IPS-20b (cell line): ENCODE results near the gene GDI2.
"Not testable (repeated sequence)": the region's sequence is repeated elsewhere in the genome, so short reads cannot be mapped to it uniquely, and the experiment has no call there.

Experiments used
- H3K27ac ChIP-seq: one replicate; pipeline ENCODE4 v1.5.1; 2013; ENCODE audit warnings: low read length
- H3K27me3 ChIP-seq: 2 replicates; pipeline ENCODE4 v1.6.1; 2013; ENCODE audit warnings: mild to moderate bottlenecking, low read length, inconsistent platforms; ENCODE audit not compliant: insufficient read depth
- H3K36me3 ChIP-seq: 2 replicates; pipeline ENCODE4 v1.6.1; 2013; ENCODE audit warnings: low read depth, mild to moderate bottlenecking, inconsistent platforms, low read length, moderate library complexity; ENCODE audit not compliant: insufficient read depth
- H3K4me1 ChIP-seq: 2 replicates; pipeline ENCODE4 v1.6.1; 2013; ENCODE audit warnings: mild to moderate bottlenecking, control low read depth, inconsistent platforms, low read length, moderate library complexity; ENCODE audit not compliant: insufficient read depth
- H3K4me3 ChIP-seq: 2 replicates; pipeline ENCODE4 v1.5.1; 2013; ENCODE audit warnings: mild to moderate bottlenecking, low read length, inconsistent platforms
- H3K9ac ChIP-seq: 2 replicates; pipeline ENCODE4 v1.6.1; 2013; ENCODE audit warnings: low read depth, mild to moderate bottlenecking, inconsistent platforms, low read length, moderate library complexity
- H3K9me3 ChIP-seq: 2 replicates; pipeline ENCODE4 v1.6.1; 2013; ENCODE audit warnings: mild to moderate bottlenecking, low read depth, low read length, inconsistent platforms; ENCODE audit not compliant: insufficient read depth

GDI2 gene

DNA sequence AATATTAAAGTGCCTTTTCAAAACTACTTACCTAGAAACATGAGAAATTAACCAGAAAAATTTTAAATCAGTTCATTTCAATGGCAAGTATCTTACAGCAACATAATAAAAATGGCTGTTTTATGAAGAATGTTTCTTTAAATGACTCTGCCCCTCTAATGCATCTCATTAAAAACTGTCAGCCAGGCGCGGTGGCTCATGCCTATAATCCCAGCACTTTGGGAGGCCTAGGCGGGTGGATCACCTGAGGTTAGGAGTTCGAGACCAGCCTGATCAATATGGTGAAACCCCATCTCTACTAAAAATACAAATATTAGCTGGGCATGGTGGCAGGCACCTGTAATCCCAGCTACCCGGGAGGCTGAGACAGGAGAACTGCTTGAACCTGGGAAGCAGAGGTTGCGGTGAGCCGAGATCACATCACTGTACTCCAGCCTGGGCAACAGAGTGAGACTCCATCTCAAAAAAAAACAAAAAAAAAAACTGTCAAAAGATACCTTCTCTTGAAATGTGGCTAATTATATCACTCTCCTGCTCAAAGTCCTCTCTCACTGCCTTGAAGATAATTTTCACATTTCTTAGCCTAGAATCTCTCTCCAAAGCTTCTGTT, 4.3 kb downstream of the GDI2 start:
- H3K36me3 ChIP-seq: peaks cover 35% of the 10 kb centered on the region
- not testable (repeated sequence) for H3K27me3 ChIP-seq, H3K4me1 ChIP-seq, H3K9ac ChIP-seq, H3K27ac ChIP-seq, H3K4me3 ChIP-seq, H3K9me3 ChIP-seq

DNA sequence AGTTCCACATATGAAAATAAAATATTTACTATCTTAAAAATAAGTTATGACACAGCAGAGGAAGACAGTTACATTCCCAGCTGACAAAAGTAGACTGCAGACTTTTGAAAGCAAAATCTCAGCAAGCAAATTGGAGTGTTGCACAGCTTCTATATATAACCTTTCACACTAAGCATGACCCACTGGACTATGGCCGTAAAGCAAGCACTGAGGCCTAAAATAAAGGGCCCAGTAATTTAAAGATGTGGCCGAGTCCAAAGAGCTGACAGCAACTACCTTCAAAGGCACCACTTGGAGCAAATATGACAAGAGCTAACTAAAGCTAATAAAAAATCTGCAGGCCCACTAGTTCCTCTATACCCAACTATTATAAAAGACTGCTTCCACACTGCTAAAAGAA, 6.5 kb downstream of the GDI2 start:
- H3K9ac ChIP-seq: no peak overlapping the region
- H3K9me3 ChIP-seq: no peaks in the 10 kb centered on the region
- no peaks in the 10 kb centered on the region for H3K27me3 ChIP-seq
- H3K4me3 ChIP-seq: no peak overlapping the region
- H3K36me3 ChIP-seq: peaks cover 40% of the 10 kb centered on the region
- H3K4me1 ChIP-seq: no peaks in the 10 kb centered on the region; the same call in 1 of the 2 replicates
- no peak overlapping the region for H3K27ac ChIP-seq

DNA sequence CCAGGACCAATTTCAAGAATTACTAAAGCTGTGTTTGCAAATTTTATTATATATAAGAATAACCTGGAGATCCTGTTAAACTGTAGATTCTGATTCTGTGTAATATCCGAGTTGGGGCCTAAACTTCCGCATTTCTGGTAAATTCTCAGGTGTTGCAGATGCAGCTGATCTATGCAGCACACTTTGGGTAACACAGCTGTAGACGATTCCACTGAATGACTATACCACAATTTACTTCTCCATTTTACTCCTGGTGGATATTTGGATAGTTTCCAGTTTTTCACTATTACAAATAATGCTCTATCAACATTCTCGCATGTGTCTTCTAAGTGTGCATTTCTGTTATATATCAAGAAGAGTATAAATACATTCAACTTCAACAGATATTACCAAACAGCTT, 7.5 kb downstream of the GDI2 start:
- Histone ChIP-seq H3K9ac (no peak overlapping the region), H3K9me3 (no peaks in the 10 kb centered on the region), H3K27me3 (no peaks in the 10 kb centered on the region), H3K36me3 (peaks cover 40% of the 10 kb centered on the region), H3K27ac (no peak overlapping the region), H3K4me3 (no peak overlapping the region), H3K4me1 (no peaks in the 10 kb centered on the region; the same call in 1 of the 2 replicates)

DNA sequence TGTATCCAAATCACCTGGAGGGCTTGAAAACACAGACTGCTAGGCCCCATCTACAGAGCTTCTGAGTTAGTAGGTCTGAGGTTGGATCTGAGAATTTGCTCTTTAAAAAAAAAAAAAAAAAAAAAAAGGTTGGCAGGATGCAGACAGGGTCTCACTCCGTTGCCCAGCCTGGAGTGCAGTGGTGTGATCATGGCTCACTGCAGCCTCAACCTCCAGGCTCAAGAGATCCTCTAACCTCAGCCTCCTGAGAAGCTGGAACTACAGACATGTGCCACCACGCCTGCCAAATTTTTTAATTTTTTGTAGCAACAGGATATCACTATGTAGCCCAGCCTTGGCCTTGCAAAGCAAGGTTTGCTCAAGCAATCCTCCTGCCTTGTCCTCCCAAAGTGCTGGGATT, 8.0 kb downstream of the GDI2 start:
- Histone ChIP-seq H3K9me3 (no peaks in the 10 kb centered on the region), H3K9ac (no peak overlapping the region), H3K4me1 (no peaks in the 10 kb centered on the region), H3K4me3 (no peak overlapping the region), H3K36me3 (peaks cover 45% of the 10 kb centered on the region), H3K27me3 (no peaks in the 10 kb centered on the region), H3K27ac (no peak overlapping the region)

DNA sequence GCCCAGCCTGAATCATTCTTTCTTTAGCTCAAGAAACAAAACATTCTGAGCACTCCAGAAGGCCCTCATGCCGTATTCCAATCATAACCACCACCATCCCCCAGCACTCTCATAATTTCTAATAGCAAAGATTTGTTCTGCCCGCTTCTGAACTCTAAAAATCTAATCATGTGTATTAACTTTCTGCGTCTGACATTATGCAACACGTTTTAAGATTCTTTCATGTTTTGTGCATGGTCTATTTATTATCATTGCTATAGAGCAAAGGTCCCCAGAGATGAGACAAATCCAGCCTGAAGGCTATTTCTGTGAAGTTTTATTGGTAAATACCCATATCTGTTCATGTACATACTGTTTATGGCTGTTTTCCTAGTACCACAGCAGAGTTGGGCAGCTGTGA, 8.8 kb downstream of the GDI2 start:
- no peaks in the 10 kb centered on the region for H3K27me3 ChIP-seq
- no peak overlapping the region for H3K9ac ChIP-seq
- H3K9me3 ChIP-seq: no peaks in the 10 kb centered on the region
- peaks cover 48% of the 10 kb centered on the region for H3K36me3 ChIP-seq
- H3K4me1 ChIP-seq: no peaks in the 10 kb centered on the region
- H3K4me3 ChIP-seq: no peak overlapping the region
- H3K27ac ChIP-seq: no peak overlapping the region

DNA sequence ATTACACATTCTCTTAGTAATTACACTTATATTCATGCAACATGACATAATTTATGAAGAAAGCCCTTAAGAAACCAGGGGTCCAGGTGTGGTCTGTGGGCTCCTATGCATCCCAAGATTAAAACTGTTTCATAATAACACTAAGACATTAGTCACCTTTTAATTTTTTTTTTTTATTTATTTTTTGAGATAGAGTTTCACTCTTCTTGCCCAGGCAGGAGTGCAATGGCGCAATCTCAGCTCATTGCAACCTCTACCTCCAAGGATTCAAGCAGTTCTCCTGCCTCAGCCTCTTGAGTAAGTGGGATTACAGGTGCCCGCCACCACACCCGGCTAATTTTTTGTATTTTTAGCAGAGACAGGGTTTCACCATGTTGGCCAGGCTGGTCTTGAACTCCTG, 12.5 kb downstream of the GDI2 start:
- H3K9me3 ChIP-seq: no peaks in the 10 kb centered on the region
- no peak overlapping the region for H3K9ac ChIP-seq
- no peak overlapping the region for H3K27ac ChIP-seq
- no peaks in the 10 kb centered on the region for H3K27me3 ChIP-seq
- no peaks in the 10 kb centered on the region for H3K4me1 ChIP-seq
- no peak overlapping the region for H3K4me3 ChIP-seq
- peaks cover 63% of the 10 kb centered on the region for H3K36me3 ChIP-seq

DNA sequence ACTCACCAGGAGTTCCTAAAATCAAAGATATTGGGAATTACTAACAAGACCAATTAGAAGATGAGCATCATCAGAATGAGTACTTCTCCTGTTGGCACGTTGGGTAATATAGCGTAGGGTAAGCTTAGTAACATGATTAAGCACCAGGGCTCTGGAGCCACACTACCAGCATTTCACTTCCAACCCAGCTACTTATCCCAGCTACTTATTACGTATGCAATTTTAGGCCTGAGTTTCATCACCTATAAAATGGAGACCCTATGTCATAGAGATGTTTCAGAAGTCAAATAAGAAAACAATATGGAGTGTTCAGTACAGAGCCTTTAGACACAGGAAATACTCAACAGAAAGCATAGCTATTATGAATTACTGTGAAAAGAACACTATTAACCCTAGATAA, 19.0 kb downstream of the GDI2 start:
- H3K27ac ChIP-seq: no peak overlapping the region
- no peaks in the 10 kb centered on the region for H3K4me1 ChIP-seq
- peaks cover 97% of the 10 kb centered on the region for H3K36me3 ChIP-seq
- no peaks in the 10 kb centered on the region for H3K27me3 ChIP-seq
- no peaks in the 10 kb centered on the region for H3K9me3 ChIP-seq
- H3K9ac ChIP-seq: no peak overlapping the region
- H3K4me3 ChIP-seq: no peak overlapping the region

DNA sequence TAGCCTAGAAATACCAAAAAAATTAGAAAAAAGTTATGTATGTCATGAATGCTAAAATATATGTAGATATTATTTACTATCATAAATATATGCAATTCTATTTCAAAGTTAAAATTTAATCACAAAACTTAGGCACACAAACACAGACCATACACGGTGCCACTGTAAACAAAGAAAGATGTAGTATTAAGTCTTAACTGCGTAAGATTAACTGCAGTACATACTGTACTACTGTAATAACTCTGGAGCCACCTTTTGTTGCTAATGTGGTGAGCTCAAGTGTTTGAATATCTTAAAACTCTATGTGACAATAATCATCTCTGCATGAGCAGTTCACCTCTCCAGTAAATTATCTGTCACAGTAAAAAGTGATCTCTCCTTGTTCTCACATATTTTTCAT, 23.6 kb downstream of the GDI2 start:
- Histone ChIP-seq H3K27ac (no peak overlapping the region), H3K9me3 (no peaks in the 10 kb centered on the region), H3K4me3 (no peak overlapping the region), H3K36me3 (peaks cover 97% of the 10 kb centered on the region), H3K9ac (no peak overlapping the region), H3K4me1 (no peaks in the 10 kb centered on the region), H3K27me3 (no peaks in the 10 kb centered on the region)

DNA sequence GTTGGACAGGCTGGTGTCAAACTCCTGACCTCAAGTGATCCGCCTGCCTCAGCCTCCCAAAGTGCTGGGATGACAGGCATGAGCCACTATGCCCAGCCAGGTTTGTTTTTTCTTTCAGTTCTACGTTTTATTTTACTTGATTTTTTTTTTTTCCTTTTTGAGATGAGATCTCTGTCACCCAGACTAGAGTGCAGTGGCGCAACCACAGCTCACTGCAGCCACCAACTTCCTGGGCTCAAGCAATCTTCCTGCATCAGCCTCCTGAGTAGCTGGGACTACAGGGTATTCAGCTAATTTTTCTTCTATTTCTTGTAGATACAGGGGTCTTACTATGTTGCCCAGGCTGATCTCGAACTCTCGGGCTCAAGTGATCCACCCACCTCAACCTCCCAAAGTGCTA, 24.3 kb downstream of the GDI2 start:
- H3K36me3 ChIP-seq: peaks cover 98% of the 10 kb centered on the region
- no peak overlapping the region for H3K4me3 ChIP-seq
- no peak overlapping the region for H3K27ac ChIP-seq
- no peaks in the 10 kb centered on the region for H3K27me3 ChIP-seq
- H3K9ac ChIP-seq: no peak overlapping the region
- H3K9me3 ChIP-seq: no peaks in the 10 kb centered on the region
- H3K4me1 ChIP-seq: no peaks in the 10 kb centered on the region

DNA sequence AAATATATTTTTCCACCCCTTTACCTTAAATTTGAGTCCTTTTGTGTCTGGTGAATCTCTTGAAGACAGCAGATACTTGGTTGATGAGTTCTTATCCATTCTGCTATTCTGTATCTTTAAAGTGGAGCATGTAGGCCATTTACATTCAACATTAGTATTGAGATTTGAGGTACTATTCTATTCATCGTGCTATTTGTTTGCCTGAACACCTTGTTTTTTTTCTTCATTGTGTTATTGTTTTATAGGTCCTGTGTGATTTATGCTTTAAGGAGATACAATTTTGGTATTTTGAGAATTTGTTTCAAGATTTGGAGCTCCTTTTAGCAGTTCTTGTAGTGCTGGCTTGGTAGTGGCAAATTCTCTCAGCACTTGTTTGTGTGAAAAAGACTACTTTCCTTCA, 29.9 kb downstream of the GDI2 start:
- H3K27ac ChIP-seq: no peak overlapping the region
- H3K4me1 ChIP-seq: no peaks in the 10 kb centered on the region
- H3K4me3 ChIP-seq: no peak overlapping the region
- H3K9ac ChIP-seq: no peak overlapping the region
- no peaks in the 10 kb centered on the region for H3K9me3 ChIP-seq
- no peaks in the 10 kb centered on the region for H3K27me3 ChIP-seq
- peaks cover 90% of the 10 kb centered on the region for H3K36me3 ChIP-seq

DNA sequence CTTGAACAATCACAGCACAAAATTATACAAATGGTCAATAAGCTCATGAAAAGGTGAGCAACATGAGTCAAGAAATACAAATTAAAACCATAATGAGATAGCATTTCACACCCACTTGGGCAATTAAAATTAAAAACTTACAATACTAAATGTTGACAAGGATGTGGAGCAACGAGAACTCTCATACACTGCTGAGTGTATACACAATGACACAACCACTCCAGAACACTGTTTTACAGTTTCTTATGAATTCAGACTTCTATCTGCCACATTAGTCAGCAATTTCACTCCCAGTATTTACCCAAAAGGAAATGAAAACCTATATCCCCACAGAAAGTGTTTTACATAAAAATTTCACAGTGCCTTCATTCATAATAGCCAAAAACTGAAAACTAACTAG, 31.1 kb downstream of the GDI2 start:
- no peaks in the 10 kb centered on the region for H3K27me3 ChIP-seq
- H3K9ac ChIP-seq: no peak overlapping the region
- peaks cover 83% of the 10 kb centered on the region for H3K36me3 ChIP-seq
- H3K4me3 ChIP-seq: no peak overlapping the region
- no peak overlapping the region for H3K27ac ChIP-seq
- no peaks in the 10 kb centered on the region for H3K4me1 ChIP-seq
- H3K9me3 ChIP-seq: no peaks in the 10 kb centered on the region

DNA sequence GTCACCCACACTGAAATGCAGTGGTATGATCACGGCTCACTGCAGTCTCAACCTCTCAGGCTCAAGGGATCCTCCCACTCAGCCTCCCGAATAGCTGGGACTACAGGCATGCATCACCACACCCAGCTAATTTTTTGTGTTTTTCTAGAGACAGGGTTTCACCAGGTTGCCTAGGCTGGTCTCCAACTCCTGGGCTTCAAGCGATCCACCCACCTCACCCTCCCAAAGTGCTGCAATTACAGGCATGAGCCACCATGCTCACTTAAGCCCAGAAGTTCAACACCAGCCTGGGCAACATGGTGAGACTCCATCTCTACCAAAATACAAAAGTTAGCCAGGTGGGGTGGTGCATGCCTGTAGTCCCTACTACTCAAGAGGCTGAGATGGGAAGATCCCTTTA, 33.5 kb downstream of the GDI2 start:
- H3K27ac ChIP-seq: no peak overlapping the region
- no peak overlapping the region for H3K4me3 ChIP-seq
- no peaks in the 10 kb centered on the region for H3K9me3 ChIP-seq
- H3K27me3 ChIP-seq: no peaks in the 10 kb centered on the region
- no peak overlapping the region for H3K9ac ChIP-seq
- peaks cover 83% of the 10 kb centered on the region for H3K36me3 ChIP-seq
- no peaks in the 10 kb centered on the region for H3K4me1 ChIP-seq

DNA sequence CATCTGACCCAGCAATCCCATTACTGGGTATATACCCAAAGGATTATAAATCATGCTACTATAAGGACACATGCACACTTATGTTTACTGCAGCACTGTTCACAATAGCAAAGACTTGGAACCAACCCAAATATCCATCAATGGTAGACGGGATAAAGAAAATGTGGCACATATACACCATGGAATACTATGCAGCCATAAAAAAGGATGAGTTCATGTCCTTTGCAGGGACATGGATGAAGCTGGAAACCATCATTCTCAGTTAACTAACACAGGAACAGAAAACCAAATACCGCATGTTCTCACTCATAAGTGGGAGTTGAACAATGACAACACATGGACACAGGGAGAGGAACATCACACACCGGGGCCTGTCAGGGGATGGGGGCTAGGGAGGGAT, 35.5 kb downstream of the GDI2 start:
- not testable (repeated sequence) for H3K9ac ChIP-seq, H3K4me1 ChIP-seq, H3K9me3 ChIP-seq, H3K27me3 ChIP-seq, H3K4me3 ChIP-seq, H3K27ac ChIP-seq
- H3K36me3 ChIP-seq: peaks cover 80% of the 10 kb centered on the region
